Esophagus muscularis mucosa (tissue), 4 donors: Measurements from ENCODE around the gene PEPD. TPM values are rescaled to one million over a fixed set of nuclear protein-coding genes. Genes with fewer than 3 reads are reported as not detected.

Experiments
- DNase-seq: peaks from one replicate; pipeline ENCODE4 v3.0.0-alpha.2; 2017; ENCODE audit errors: extremely low spot score
- H3K27ac ChIP-seq, 4 donors: fragments of 200-600 bp; sonication (generic); replicated peaks in 1 of 4; 1 replicate in 3 of 4; 2 replicates in 1 of 4; pipeline ENCODE4 v1.5.1; 2016 to 2019; ENCODE audit warnings: mild to moderate bottlenecking in 1 of 4
- H3K27me3 ChIP-seq, 4 donors: fragments of 200-600 bp; sonication (generic); one replicate each; pipeline versions ENCODE4 v1.5.1 to v1.6.0; 2016 to 2019
- H3K36me3 ChIP-seq, 4 donors: fragments of 200-600 bp; sonication (generic); one replicate each; pipeline ENCODE4 v1.5.1; 2016 to 2019
- H3K4me1 ChIP-seq, 4 donors: fragments of 200-600 bp; sonication (generic); one replicate each; pipeline ENCODE4 v1.5.1; 2016 to 2019
- H3K4me3 ChIP-seq, 4 donors: fragments of 200-600 bp; sonication (generic); 1 replicate in 2 of 4; 2 replicates in 2 of 4; pipeline ENCODE4 v1.5.1; 2016 to 2019; ENCODE audit warnings: mild to moderate bottlenecking in 4 of 4, moderate library complexity in 1 of 4
- H3K9me3 ChIP-seq, 4 donors: fragments of 200-600 bp; sonication (generic); 1 replicate in 3 of 4; 2 replicates in 1 of 4; pipeline ENCODE4 v1.5.1; 2016 to 2019
- EP300 ChIP-seq: sonication (generic); formaldehyde crosslinking; IDR thresholded peaks from one replicate; pipeline ENCODE4 v1.6.1; 2017; ENCODE audit warnings: antibody characterized with exemption
- POLR2A ChIP-seq: fragments of 450-650 bp; IDR thresholded peaks from one replicate; pipeline ENCODE4 v1.6.1; 2017; ENCODE audit warnings: antibody characterized with exemption, moderate library complexity, mild to moderate bottlenecking, low read depth
- POLR2AphosphoS5 ChIP-seq, 2 donors: sonication (generic); formaldehyde crosslinking; IDR thresholded peaks; one replicate each; pipeline ENCODE4 v1.6.1; 2017; ENCODE audit warnings: antibody characterized with exemption in 2 of 2
- WGBS: methylation state at CpG from one replicate; pipeline ENCODE4 v1.1.5; 2018; 5-methylcytosine and 5-hydroxymethylcytosine counted together
- intact Hi-C: fragments of 100-400 bp; cut with DNase I; formaldehyde crosslinking; loops from one replicate; pipeline ENCODE4 v1.15.1; 2023
- total RNA-seq, 4 donors: library from RNA; depleted of rRNA; stranded (reverse); fragments of >200 nt; gene quantifications; one replicate each; pipeline versions ENCODE4 v1.1.0 to v1.2.1, GENCODE V29; 2016
- TF ChIP-seq, protein P1 (sequence below), 3 experiments: fragments of 200-600 bp in 2 of 3; fragments of 450-650 bp in 1 of 3; sonication (generic) in 2 of 3; IDR thresholded peaks; one replicate each; pipeline ENCODE4 v1.5.1; 2017 to 2019; ENCODE audit warnings: antibody characterized with exemption in 3 of 3, mild to moderate bottlenecking in 2 of 3, moderate library complexity in 1 of 3

The PEPD gene
- total RNA-seq, 4 donors from 2014 or later = 59.8 to 90.9 (median 73.0) TPM

DNA sequence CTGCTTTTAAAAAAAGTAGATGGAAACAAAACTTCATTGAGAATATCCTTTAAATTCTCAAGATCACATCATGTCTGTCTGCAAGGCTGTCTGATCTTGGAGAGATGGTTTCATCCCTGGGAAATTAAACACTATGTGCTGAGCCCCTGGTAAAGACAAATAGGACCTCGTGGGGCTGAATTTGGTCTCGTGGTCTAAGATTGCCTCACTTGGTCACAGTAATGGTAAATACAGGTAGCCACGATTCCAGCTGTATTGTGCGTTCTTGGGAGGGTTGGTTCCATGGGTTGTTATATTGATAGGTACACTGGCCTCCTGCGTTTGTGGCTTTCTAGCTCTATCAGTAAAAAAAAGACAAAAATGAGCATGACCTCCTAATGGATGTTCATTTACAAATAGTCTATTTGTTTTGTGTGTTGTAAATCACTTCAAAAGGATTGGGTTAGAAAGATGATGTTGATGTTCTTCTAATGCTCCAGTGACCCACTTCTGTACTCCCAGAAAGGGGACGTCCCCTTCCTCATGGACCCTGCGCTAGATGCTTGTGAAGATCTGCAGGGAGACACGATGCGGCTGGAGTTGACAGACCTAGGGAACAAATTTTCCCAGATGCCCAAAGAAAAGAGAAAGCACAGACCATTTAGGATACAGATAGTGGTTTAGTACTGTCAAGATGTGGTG is 146.3 kb downstream of the PEPD start:
- TF ChIP-seq POLR2A = no peak
- TF ChIP-seq, protein P1, sequence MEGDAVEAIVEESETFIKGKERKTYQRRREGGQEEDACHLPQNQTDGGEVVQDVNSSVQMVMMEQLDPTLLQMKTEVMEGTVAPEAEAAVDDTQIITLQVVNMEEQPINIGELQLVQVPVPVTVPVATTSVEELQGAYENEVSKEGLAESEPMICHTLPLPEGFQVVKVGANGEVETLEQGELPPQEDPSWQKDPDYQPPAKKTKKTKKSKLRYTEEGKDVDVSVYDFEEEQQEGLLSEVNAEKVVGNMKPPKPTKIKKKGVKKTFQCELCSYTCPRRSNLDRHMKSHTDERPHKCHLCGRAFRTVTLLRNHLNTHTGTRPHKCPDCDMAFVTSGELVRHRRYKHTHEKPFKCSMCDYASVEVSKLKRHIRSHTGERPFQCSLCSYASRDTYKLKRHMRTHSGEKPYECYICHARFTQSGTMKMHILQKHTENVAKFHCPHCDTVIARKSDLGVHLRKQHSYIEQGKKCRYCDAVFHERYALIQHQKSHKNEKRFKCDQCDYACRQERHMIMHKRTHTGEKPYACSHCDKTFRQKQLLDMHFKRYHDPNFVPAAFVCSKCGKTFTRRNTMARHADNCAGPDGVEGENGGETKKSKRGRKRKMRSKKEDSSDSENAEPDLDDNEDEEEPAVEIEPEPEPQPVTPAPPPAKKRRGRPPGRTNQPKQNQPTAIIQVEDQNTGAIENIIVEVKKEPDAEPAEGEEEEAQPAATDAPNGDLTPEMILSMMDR (IDR thresholded peaks at IDR 0.05) = no peak
- TF ChIP-seq POLR2AphosphoS5 (IDR thresholded peaks at IDR 0.05) = no peak
- TF ChIP-seq EP300 = no peak
- H3K27ac ChIP-seq = peak overlapping the region; percentile 97 to 99 (median 99)
- WGBS = 73% methylated on average over 9 of the region's 9 CpGs
- H3K4me1 ChIP-seq = peaks cover 25 to 56% (median 47%) of the 10 kb centered on the region in 4 donors
- H3K36me3 ChIP-seq = peaks cover 0 to 15% (median 8%) of the 10 kb centered on the region in 4 donors
- H3K9me3 ChIP-seq = no peaks in the 10 kb centered on the region
- H3K27me3 ChIP-seq = no peaks in the 10 kb centered on the region
- intact Hi-C loops = no loop called here
- peak overlapping the region; percentile 88 to 95 (median 88) for H3K4me3 ChIP-seq
- DNase-seq = no peak

DNA sequence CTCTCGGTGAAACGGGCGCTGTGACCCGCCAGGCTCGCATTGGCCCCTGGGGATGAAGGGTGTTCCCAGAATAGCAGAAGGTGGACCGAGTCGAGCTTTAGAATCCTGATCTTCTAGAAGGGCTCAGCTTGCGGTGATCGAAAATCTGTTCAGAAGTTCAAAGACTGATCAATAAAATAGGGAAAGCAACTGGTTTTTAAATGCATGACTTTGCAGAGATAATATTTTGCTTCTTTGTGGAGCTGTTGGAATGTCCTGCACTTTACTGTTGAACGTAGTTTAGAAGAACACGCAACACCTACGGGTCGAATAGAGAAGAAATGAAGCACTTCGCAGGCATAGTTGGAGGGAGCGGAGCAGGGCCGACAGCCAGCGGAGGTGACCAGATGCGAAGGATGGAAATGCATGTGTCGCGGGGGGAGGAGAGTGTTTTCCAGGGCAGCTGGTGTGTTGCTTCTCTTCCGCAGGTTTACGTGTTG is 147.3 kb downstream of the PEPD start:
- intact Hi-C loops = loop anchor here (5.0 kb wide), 1 partner anchor 197 kb away; no protein-coding TSS in a partner anchor
- Histone ChIP-seq H3K9me3 (no peaks in the 10 kb centered on the region), H3K36me3 (peaks cover 0 to 6% (median 3%) of the 10 kb centered on the region in 4 donors), H3K4me1 (peaks cover 25 to 53% (median 47%) of the 10 kb centered on the region in 4 donors), H3K27ac (peak overlapping the region; percentile 97 to 99 (median 99)), H3K4me3 (peak overlapping the region; percentile 88 to 95 (median 88)), H3K27me3 (no peaks in the 10 kb centered on the region)
- TF ChIP-seq EP300 (no peak), POLR2AphosphoS5 (IDR thresholded peaks at IDR 0.05) (no peak), POLR2A (no peak)
- TF ChIP-seq, protein P1 (IDR thresholded peaks at IDR 0.05) = peak in 1 of 3 experiments; percentile 27
- DNase-seq = no peak
- 2% methylated on average over 22 of the region's 22 CpGs for WGBS

DNA sequence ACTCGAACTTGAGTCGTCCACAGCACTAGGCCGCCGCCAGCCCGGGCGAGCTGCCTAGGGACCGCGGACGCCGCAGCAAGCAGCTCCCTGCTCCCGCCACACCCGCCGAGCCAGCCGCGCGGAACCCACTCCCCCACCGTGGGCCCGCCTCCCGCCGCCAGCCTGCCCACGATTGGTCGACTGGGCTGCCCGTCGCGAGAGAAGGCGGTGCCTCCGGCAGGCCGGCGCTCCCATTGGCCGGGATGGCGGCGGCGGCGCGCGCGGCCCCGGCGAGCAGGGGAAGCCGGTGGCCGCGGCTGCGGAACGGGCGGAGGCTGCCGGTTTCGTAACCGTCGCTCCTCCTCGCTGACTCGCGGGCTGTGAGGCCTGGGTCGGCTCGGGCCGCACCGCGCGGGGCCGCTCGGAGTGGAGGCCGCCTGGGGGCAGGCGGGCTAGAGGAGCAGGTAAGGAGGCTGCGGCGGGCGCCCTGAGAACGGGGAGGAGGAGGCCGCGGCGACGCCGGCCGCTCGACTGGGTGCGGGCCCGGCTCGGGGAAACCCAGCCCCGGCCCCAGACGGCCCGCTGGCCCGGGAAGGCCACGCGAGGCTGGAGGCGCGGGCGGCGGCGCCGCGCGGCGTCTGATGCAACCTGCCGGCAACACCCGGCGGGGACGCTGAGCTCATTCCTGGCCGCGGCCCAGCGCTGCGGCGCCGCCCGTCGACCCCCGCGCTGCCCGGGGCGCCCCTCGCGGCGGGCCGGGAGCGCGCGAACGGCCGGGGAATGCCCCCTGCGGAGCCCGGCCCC is 147.9 kb downstream of the PEPD start, which contains the start of gene CEBPG:
Gene CEBPG (plus strand): TSS at position 257 of the 783 bp plus-strand sequence. CDS start 5,531 bp downstream, outside the sequence.
- Histone ChIP-seq H3K27ac (peak within 1 kb of the TSS; percentile 97 to 99 (median 99)), H3K4me1 (peaks cover 25 to 49% (median 45%) of the 10 kb centered on the region in 4 donors), H3K4me3 (peak within 1 kb of the TSS; percentile 88 to 95 (median 88)), H3K27me3 (no peaks in the 10 kb centered on the region), H3K9me3 (no peaks in the 10 kb centered on the region), H3K36me3 (no peaks in the 10 kb centered on the region)
- TF ChIP-seq EP300 (no peak), POLR2AphosphoS5 (IDR thresholded peaks at IDR 0.05) (peak; percentile 75 to 85), POLR2A (peak; percentile 87)
- TF ChIP-seq, protein P1 (IDR thresholded peaks at IDR 0.05) = peak in 2 of 3 experiments; percentile 7 to 36
- 0% methylated on average over 20 of the region's 118 CpGs for WGBS
- peak; percentile 98 for DNase-seq
- intact Hi-C loops = loop anchor here (5.0 kb wide), 1 partner anchor 196 kb away; no protein-coding TSS in a partner anchor

GRCh38 chr19:33370783-33371182 is 150.8 kb downstream of the PEPD start:
- Histone ChIP-seq H3K4me3 (no peak overlapping the region), H3K27me3 (no peaks in the 10 kb centered on the region), H3K9me3 (no peaks in the 10 kb centered on the region), H3K36me3 (no peaks in the 10 kb centered on the region), H3K4me1 (peaks cover 11 to 21% (median 17%) of the 10 kb centered on the region in 4 donors), H3K27ac (no peak overlapping the region)
- TF ChIP-seq EP300 (no peak), POLR2AphosphoS5 (IDR thresholded peaks at IDR 0.05) (no peak), POLR2A (no peak)
- TF ChIP-seq, protein P1 (IDR thresholded peaks at IDR 0.05) = no peak
- intact Hi-C loops = loop anchor here (2.0 to 5.0 kb wide), 2 partner anchors 68 to 193 kb away; partner anchors contain the start of gene CEBPA
- WGBS = 78% methylated on average over 4 of the region's 4 CpGs
- DNase-seq = no peak
